ENCODE data around the gene ATP10B. TPM values are rescaled to one million over a fixed set of nuclear protein-coding genes. Genes with fewer than 3 reads are reported as not detected.

ATP10B gene
- total and polyA plus RNA-seq, 2 of the 8 experiments (the other 6 are each of a cell fraction or from before 2014, with no cell fraction given), result 0.06 to 0.11 TPM

DNA sequence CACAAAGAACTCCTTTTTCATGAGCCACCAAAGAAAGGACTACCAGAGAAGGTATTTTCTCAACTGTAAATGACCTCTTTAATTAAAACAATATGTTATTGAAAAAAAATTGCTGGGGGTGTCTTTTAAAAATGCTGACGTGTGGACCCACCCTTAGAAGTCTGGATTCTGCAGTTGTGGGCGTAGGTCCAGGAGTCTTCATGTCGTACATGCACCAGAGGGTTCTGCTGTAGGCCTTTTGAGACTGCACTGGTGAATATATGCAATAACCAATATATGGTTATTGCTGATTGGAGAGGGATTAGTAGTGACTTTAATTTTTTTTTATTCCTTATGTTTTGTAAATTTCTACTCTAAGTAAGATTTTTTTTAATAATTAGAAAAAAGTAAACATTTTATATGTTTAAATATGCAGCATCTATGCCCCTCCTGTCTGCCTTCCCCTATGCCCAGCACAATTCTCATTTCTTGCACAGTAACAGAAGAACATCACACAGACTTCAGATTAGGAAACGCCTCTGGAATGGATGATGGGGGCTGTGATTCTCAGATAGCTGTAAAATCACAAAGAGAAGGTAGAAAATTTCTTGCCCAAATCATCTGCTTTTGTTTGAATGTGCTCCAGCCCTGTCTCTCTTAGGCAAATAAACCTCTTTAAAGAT lies 328.4 kb downstream of the ATP10B start:
- 85% methylated on average over 4 of the region's 4 CpGs; no CpG with 5 or more reads in 1 of the 2 experiments for WGBS, 2 experiments (ENCODE audit: extremely low coverage in 1 of 2, insufficient coverage in 1 of 2, insufficient read length in 1 of 2, insufficient replicate concordance in 2 of 2, low coverage in 1 of 2, low lambda C conversion rate in 2 of 2, missing lambda C conversion rate in 1 of 2)
- Histone ChIP-seq H3K56ac (replicated peaks; ENCODE audit: insufficient read length, low read depth, low read length) (no peak overlapping the region), H2BK120ac (replicated peaks; ENCODE audit: low read depth, low read length) (no peak overlapping the region), H2AFZ (ENCODE audit: low read length) (0 out of 2 replicates have a peak overlapping the region, but pooled peaks have one; percentile 13), H3K4me2 (ENCODE audit: insufficient read depth in 1 of 2, low read depth in 2 of 2, low read length in 2 of 2) (no peak overlapping the region), H3K36me3 (ENCODE audit: control insufficient read depth in 2 of 4, insufficient read depth in 4 of 4, low read length in 3 of 4) (no peaks in the 10 kb centered on the region; a peak in 1 of 8 replicates), H3K23ac (ENCODE audit: insufficient read length) (no peak overlapping the region), H3K4me3 (ENCODE audit: extremely low read depth in 1 of 4, insufficient read depth in 2 of 4, low read depth in 3 of 4, low read length in 4 of 4) (no peak overlapping the region), H3K79me2 (ENCODE audit: control insufficient read depth in 1 of 2, insufficient read depth in 2 of 2, low read length in 2 of 2) (no peaks in the 10 kb centered on the region), H3K4me1 (replicated peaks in 1 of 4; ENCODE audit: control insufficient read depth in 3 of 4, insufficient read depth in 4 of 4, low read length in 3 of 4) (no peaks in the 10 kb centered on the region), H2BK5ac (ENCODE audit: low read depth, low read length) (no peak overlapping the region), H3K9me3 (ENCODE audit: insufficient read depth in 2 of 2, low read depth in 1 of 2, low read length in 1 of 2) (no peaks in the 10 kb centered on the region), H2AK5ac (ENCODE audit: low read depth, low read length) (no peak overlapping the region), H3K27ac (ENCODE audit: low read depth, low read length) (no peak overlapping the region), H4K8ac (ENCODE audit: extremely low read depth, insufficient read depth, low read length) (no peak overlapping the region), H3K79me1 (ENCODE audit: low read depth, low read length) (no peaks in the 10 kb centered on the region), H4K5ac (ENCODE audit: insufficient read length, low read depth, low read length) (no peak overlapping the region), H3K27me3 (replicated peaks in 1 of 4; ENCODE audit: control insufficient read depth in 3 of 4, extremely low read depth in 1 of 4, insufficient read depth in 3 of 4, low read length in 3 of 4) (no peaks in the 10 kb centered on the region), H3K4ac (replicated peaks; ENCODE audit: insufficient read length, low read depth, low read length) (no peak overlapping the region), H3K18ac (ENCODE audit: extremely low read depth, low read length) (no peak overlapping the region), H3K9ac (replicated peaks in 1 of 4; ENCODE audit: extremely low read depth in 1 of 4, low read depth in 3 of 4, low read length in 3 of 4) (no peak overlapping the region), H4K20me1 (replicated peaks in 1 of 2; ENCODE audit: control insufficient read depth in 1 of 2, insufficient read depth in 2 of 2, low read length in 2 of 2) (no peaks in the 10 kb centered on the region), H4K91ac (replicated peaks; ENCODE audit: insufficient read length, low read length) (no peak overlapping the region), H3K23me2 (ENCODE audit: low read depth, low read length) (no peaks in the 10 kb centered on the region), H2BK20ac (ENCODE audit: low read length) (no peak overlapping the region), H2BK15ac (ENCODE audit: low read length) (no peak overlapping the region), H2BK12ac (ENCODE audit: low read depth, low read length) (no peak overlapping the region), H3K14ac (ENCODE audit: insufficient read length) (no peak overlapping the region)
- POLR2A ChIA-PET (ENCODE audit: partially characterized antibody), result no interaction called here
- DNase-seq (ENCODE audit: low read depth in 1 of 2, low spot score in 2 of 2), result no peak
- CTCF ChIA-PET (ENCODE audit: partially characterized antibody), result no interaction called here
- FAIRE-seq, result no peak
- TF ChIP-seq SAP30 (IDR thresholded peaks at IDR 0.05; ENCODE audit: insufficient read depth, insufficient replicate concordance, low read length), result no peak
- no peak for TF ChIP-seq MAFK (IDR thresholded peaks at IDR 0.05; ENCODE audit: low read depth, low read length)
- no peak for TF ChIP-seq HDAC2 (IDR thresholded peaks at IDR 0.05; ENCODE audit: borderline replicate concordance in 1 of 2, low read depth in 2 of 2, low read length in 2 of 2)
- no peak for TF ChIP-seq TCF12 (IDR thresholded peaks at IDR 0.05; ENCODE audit: low read depth, low read length)
- TF ChIP-seq CBX8 (IDR thresholded peaks at IDR 0.05; ENCODE audit: borderline replicate concordance, low read depth, low read length), result no peak
- no peak for TF ChIP-seq KDM5A (IDR thresholded peaks at IDR 0.05; ENCODE audit: low read length)
- no peak for TF ChIP-seq ASH2L (IDR thresholded peaks at IDR 0.05; ENCODE audit: low read length)
- TF ChIP-seq, protein P1, sequence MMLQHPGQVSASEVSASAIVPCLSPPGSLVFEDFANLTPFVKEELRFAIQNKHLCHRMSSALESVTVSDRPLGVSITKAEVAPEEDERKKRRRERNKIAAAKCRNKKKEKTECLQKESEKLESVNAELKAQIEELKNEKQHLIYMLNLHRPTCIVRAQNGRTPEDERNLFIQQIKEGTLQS (IDR thresholded peaks at IDR 0.05; ENCODE audit: insufficient read depth, low read depth, low read length), result no peak
- no peak for TF ChIP-seq RAD21 (IDR thresholded peaks at IDR 0.05 in 1 of 2, conservative IDR thresholded peaks at IDR 0.05 in 1 of 2; ENCODE audit: low read depth in 2 of 2, low read length in 2 of 2)
- no peak for TF ChIP-seq HDAC6 (IDR thresholded peaks at IDR 0.05; ENCODE audit: low read depth, low read length)
- no peak for TF ChIP-seq JUN (IDR thresholded peaks at IDR 0.05; ENCODE audit: low read depth, low read length)
- no peak for TF ChIP-seq BCL11A (IDR thresholded peaks at IDR 0.05; ENCODE audit: low read depth in 2 of 2, low read length in 2 of 2)
- TF ChIP-seq TEAD4 (IDR thresholded peaks at IDR 0.05; ENCODE audit: low read depth, low read length), result no peak

Data from H1 (cell line).